GM19452 (cell line): ENCODE measurements around the gene SNAI1.
"Not testable (repeated sequence)": the region's sequence is repeated elsewhere in the genome, so short reads cannot be mapped to it uniquely, and the experiment has no call there.

Source experiments
- ATAC-seq: cut with Tn5 transposase; IDR thresholded peaks from one replicate; pipeline ENCODE4 v1.9.1; 2021; ENCODE audit not compliant: unreplicated experiment

SNAI1 gene

GRCh38 chr20:49961413-49961812 is 21.4 kb upstream of the SNAI1 start:
- ATAC-seq = no peak

- no peak for ATAC-seq
These were observed 17.6 kb upstream of the SNAI1 start for GRCh38 chr20:49964964-49965780.

- no peak for ATAC-seq
These were observed 16.9 kb upstream of the SNAI1 start for GRCh38 chr20:49965781-49966305.

- no peak for ATAC-seq
These were observed 15.9 kb upstream of the SNAI1 start for GRCh38 chr20:49966861-49967260.

GRCh38 chr20:49969234-49969633 is 13.5 kb upstream of the SNAI1 start:
- ATAC-seq = no peak

- ATAC-seq = no peak
These were observed 12.8 kb upstream of the SNAI1 start for GRCh38 chr20:49969946-49970345.

- ATAC-seq = no peak
These were observed 12.3 kb upstream of the SNAI1 start for GRCh38 chr20:49970498-49970897.

GRCh38 chr20:49973981-49974380 is 8.8 kb upstream of the SNAI1 start:
- no peak for ATAC-seq

GRCh38 chr20:49976542-49976941 is 6.2 kb upstream of the SNAI1 start:
- ATAC-seq = no peak

GRCh38 chr20:49977740-49978139 is 5.0 kb upstream of the SNAI1 start:
- not testable (repeated sequence) for ATAC-seq

- ATAC-seq = no peak
These were observed 4.1 kb upstream of the SNAI1 start for GRCh38 chr20:49978685-49979029.

GRCh38 chr20:49979030-49979832 is 3.5 kb upstream of the SNAI1 start:
- no peak for ATAC-seq

GRCh38 chr20:49980140-49981008 is 2.4 kb upstream of the SNAI1 start:
- ATAC-seq = no peak

- no peak for ATAC-seq
These were observed 1.3 kb upstream of the SNAI1 start for GRCh38 chr20:49981218-49982071.

- no peak for ATAC-seq
These were observed 771 bp upstream of the SNAI1 start for GRCh38 chr20:49982072-49982345.

GRCh38 chr20:49983123-49983847 is 505 bp downstream of the SNAI1 start:
- no peak for ATAC-seq

- no peak for ATAC-seq
These were observed 1.1 kb downstream of the SNAI1 start for GRCh38 chr20:49983848-49984408.

GRCh38 chr20:49984426-49985153 is 1.8 kb downstream of the SNAI1 start:
- no peak for ATAC-seq

GRCh38 chr20:49985157-49985556 is 2.4 kb downstream of the SNAI1 start:
- no peak for ATAC-seq
